ENCODE data around the gene MYO18B.

The MYO18B gene

GRCh38 chr22:26047920-26048319, 305.9 kb downstream of the MYO18B start:
- no peak overlapping the region for H3K4me3 ChIP-seq (ENCODE audit: low read depth, low read length)
- DNase-seq (ENCODE audit: low read depth): no peak

DNA sequence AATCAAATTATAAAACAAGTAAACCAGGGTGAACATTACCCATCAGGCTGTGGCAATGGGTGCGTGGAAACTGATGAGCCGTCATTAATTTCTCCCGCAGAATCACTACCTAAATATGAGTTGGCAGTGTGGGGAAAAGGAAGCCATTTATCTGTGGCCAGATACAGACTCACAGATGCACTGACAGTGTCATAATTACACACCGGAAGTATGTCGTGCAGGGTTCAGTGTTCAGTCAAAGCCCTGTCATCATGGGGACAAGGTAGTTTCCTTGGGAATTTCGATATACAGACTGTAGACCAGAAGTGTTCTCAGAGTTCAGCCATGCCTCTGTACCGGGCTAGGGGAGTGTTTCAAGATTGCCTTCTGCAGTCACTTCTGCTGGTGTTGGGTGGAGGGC, 308.1 kb downstream of the MYO18B start:
- no peak for DNase-seq (ENCODE audit: low read depth)
- H3K4me3 ChIP-seq (ENCODE audit: low read depth, low read length): no peak overlapping the region

- no peak overlapping the region for H3K4me3 ChIP-seq (ENCODE audit: low read depth, low read length)
- no peak for DNase-seq (ENCODE audit: low read depth)
Observed at GRCh38 chr22:26053737-26054316, 311.8 kb downstream of the MYO18B start.

- DNase-seq (ENCODE audit: low read depth): no peak
- no peak overlapping the region for H3K4me3 ChIP-seq (ENCODE audit: low read depth, low read length)
Observed at GRCh38 chr22:26054841-26055605, 313.0 kb downstream of the MYO18B start.

DNA sequence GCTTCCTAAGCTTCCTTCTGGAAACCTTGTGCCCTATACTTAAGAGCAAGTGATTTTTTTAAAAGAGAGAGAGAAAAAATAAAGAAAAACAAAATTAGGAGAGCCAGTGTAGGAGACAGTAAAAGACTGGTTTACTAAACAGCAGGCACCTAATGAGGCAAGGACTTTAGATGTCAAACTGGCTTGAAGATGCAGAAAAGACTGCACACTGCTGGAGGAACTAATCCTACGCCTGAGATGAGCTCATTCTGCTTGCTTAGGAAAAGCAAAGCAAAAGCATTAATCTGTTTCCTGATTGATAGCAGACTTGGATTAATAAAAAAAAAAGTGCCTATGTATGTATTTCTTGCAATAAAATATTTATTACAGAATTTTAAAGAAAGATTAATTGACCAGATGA, 313.7 kb downstream of the MYO18B start:
- no peak overlapping the region for H3K4me3 ChIP-seq (ENCODE audit: low read depth, low read length)
- no peak for DNase-seq (ENCODE audit: low read depth)

GRCh38 chr22:26056455-26057200, 314.6 kb downstream of the MYO18B start:
- no peak overlapping the region for H3K4me3 ChIP-seq (ENCODE audit: low read depth, low read length)
- DNase-seq (ENCODE audit: low read depth): no peak

- DNase-seq (ENCODE audit: low read depth): no peak
- no peak overlapping the region for H3K4me3 ChIP-seq (ENCODE audit: low read depth, low read length)
Observed at GRCh38 chr22:26057731-26058130, 315.7 kb downstream of the MYO18B start.

DNA sequence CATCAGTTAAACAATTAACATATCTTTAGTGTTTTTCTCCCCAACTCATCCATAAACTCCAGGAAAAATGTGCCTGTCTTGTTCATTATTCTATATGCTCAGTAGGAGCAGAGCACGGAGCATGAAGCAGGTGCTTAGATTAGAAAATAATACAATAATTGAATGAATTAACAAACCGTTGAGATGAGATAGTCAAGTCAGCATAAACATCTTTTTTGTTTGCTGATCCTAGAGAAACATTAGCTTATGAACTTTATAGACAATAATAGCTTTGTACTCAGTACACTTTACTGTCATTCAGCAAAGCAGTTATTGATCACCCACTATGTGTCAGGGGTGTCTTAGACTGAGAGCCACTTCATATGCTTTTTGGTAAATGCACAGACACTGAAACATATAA, 322.1 kb downstream of the MYO18B start:
- H3K4me3 ChIP-seq (ENCODE audit: low read depth, low read length): no peak overlapping the region
- no peak for DNase-seq (ENCODE audit: low read depth)

DNA sequence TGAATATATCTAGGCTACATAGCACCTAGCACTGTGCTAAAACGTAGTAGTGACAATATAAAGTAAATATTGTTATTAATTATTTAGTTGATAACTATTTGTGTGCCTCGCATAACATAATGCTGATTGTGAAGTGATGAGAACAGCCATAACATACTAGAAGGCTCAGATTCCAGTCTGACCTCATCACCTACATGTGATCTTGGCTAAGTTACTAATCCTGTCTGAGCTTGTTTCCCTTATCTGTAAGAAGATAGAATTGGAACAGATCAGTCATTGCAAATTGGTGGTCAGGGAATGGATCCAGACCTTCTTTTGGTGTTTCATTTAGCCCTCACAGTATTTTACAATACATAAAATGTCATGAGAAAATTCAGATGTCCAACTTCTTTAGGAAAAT, 323.9 kb downstream of the MYO18B start:
- no peak for DNase-seq (ENCODE audit: low read depth)
- H3K4me3 ChIP-seq (ENCODE audit: low read depth, low read length): no peak overlapping the region

DNA sequence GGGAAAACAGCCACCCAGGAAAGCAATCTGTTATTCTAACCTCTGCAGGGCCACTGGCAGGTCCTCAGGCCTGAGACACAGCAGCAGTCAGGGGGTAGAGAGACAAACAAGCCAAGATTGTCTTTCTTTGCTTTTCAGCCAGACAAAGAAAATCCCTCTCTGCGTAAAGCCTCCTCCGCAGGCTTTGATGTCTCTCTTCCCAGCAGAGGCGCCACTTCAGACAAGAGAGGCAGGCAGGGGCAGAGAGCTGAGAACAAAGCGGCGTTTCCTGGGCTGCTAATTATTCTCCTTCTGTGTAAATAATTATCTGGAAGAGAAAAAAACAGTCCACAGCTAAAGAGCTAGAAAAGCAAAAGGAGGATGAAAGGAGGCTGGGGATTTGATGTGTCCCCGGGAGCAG, 324.5 kb downstream of the MYO18B start:
- DNase-seq (ENCODE audit: low read depth): no peak
- H3K4me3 ChIP-seq (ENCODE audit: low read depth, low read length): no peak overlapping the region

- no peak overlapping the region for H3K4me3 ChIP-seq (ENCODE audit: low read depth, low read length)
- no peak for DNase-seq (ENCODE audit: low read depth)
Observed at GRCh38 chr22:26068571-26068970, 326.6 kb downstream of the MYO18B start.

DNA sequence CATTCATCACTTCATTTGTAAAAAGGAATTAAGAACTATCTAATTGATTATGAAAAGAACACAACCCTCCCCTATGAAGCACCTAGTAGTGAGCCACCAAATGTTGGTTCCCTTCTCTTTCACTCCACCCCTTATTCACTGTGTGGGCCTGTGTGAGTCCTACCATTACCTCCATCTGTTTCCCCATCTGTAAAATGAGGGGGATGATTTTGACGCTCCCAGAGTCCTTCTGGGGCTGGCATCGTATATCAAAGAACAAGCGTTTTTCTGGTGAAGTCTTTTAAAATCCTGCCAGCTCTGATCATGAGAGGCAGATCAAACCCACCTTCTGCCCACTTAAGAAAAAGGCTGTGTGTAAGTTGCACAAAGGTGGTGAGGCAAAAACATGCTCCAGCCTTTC, 330.6 kb downstream of the MYO18B start:
- no peak overlapping the region for H3K4me3 ChIP-seq (ENCODE audit: low read depth, low read length)
- no peak for DNase-seq (ENCODE audit: low read depth)

DNA sequence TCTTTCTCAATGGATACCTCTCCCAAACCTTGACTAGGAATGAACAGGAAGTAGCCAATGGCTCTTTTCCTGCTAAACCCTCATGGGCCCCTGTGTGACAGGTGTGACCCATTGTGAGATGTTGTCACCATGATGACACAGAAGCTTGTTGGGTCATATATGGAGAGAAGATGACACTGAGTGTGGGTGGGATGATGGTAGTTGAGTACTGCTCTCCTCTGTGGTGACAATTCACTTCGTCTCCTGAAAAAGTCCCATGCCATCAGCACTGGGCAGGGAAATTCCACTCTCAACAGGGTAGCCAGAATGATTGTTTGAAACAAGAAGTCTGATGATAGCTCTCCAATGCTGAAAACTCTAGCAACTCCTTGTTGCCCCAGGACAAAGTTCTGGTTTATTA, 333.3 kb downstream of the MYO18B start:
- H3K4me3 ChIP-seq (ENCODE audit: low read depth, low read length): no peak overlapping the region
- DNase-seq (ENCODE audit: low read depth): no peak

- no peak overlapping the region for H3K4me3 ChIP-seq (ENCODE audit: low read depth, low read length)
- DNase-seq (ENCODE audit: low read depth): no peak
Observed at GRCh38 chr22:26079009-26079408, 337.0 kb downstream of the MYO18B start.
